Pons (tissue), 1 donor: Measurements from ENCODE around the gene OR51L1.
"Not testable (repeated sequence)": the region's sequence is repeated elsewhere in the genome, so short reads cannot be mapped to it uniquely, and the experiment has no call there.

Experiments
- DNase-seq: peaks from one replicate; pipeline ENCODE4 v3.0.0-alpha.2; 2016; ENCODE audit warnings: low spot score

OR51L1 gene

GRCh38 chr11:4994551-4994950 is at the start of gene OR51L1:
TSS of gene OR51L1 (plus strand) at chr11:4994851. CDS start at chr11:4998983, 4,132 bp downstream.
- no peak for DNase-seq

- DNase-seq = no peak
Observed at GRCh38 chr11:4947505-4947904, 47.1 kb upstream of the OR51L1 start, which contains the start of gene OR51A4. TSS of gene OR51A4 (minus strand) at chr11:4947605. CDS start at chr11:4947100, 505 bp downstream.

GRCh38 chr11:4955613-4956012 is 39.0 kb upstream of the OR51L1 start, which contains the start of gene OR51A2:
TSS of gene OR51A2 (minus strand) at chr11:4955713. CDS start at chr11:4955713, 0 bp downstream.
- DNase-seq = not testable (repeated sequence)

GRCh38 chr11:4957396-4957795 is 37.3 kb upstream of the OR51L1 start:
- DNase-seq = no peak

- no peak for DNase-seq
Observed at GRCh38 chr11:4960877-4961276, 33.8 kb upstream of the OR51L1 start.

GRCh38 chr11:4962816-4963215 is 31.8 kb upstream of the OR51L1 start:
- DNase-seq = peak; percentile 12

GRCh38 chr11:4975436-4975835 is 19.2 kb upstream of the OR51L1 start:
- DNase-seq = no peak

GRCh38 chr11:4979036-4979435 is 15.6 kb upstream of the OR51L1 start:
- DNase-seq = no peak

GRCh38 chr11:4982678-4983077 is 12.0 kb upstream of the OR51L1 start:
- DNase-seq = no peak

GRCh38 chr11:4983841-4984240 is 10.8 kb upstream of the OR51L1 start:
- DNase-seq = no peak

GRCh38 chr11:4991060-4991459 is 3.6 kb upstream of the OR51L1 start:
- no peak for DNase-seq

GRCh38 chr11:5004424-5005274 is 10.0 kb downstream of the OR51L1 start:
- DNase-seq = peak; percentile 45

- no peak for DNase-seq
Observed at GRCh38 chr11:5007561-5007960, 12.9 kb downstream of the OR51L1 start.

GRCh38 chr11:5011254-5011653 is 16.6 kb downstream of the OR51L1 start:
- DNase-seq = no peak

GRCh38 chr11:5013012-5013411 is 18.4 kb downstream of the OR51L1 start:
- DNase-seq = no peak

GRCh38 chr11:5021996-5022395 is 27.3 kb downstream of the OR51L1 start:
- DNase-seq = no peak

- DNase-seq = peak; percentile 4
Observed at GRCh38 chr11:5036669-5037068, 42.0 kb downstream of the OR51L1 start.

GRCh38 chr11:5037926-5038325 is 43.3 kb downstream of the OR51L1 start:
- no peak for DNase-seq

- peak; percentile 3 for DNase-seq
Observed at GRCh38 chr11:5038341-5038740, 43.7 kb downstream of the OR51L1 start.

- DNase-seq = no peak
Observed at GRCh38 chr11:5040876-5041275, 46.2 kb downstream of the OR51L1 start.

- no peak for DNase-seq
Observed at GRCh38 chr11:5042091-5042490, 47.4 kb downstream of the OR51L1 start.

- no peak for DNase-seq
Observed at GRCh38 chr11:5043380-5043779, 48.7 kb downstream of the OR51L1 start.

- DNase-seq = no peak
Observed at GRCh38 chr11:5046226-5046625, 51.6 kb downstream of the OR51L1 start, which contains the start of gene OR52J3. TSS of gene OR52J3 (plus strand) at chr11:5046526. CDS start at chr11:5046526, 0 bp downstream.
